ENCODE data around the gene CDHR2. TPM values are rescaled to one million over a fixed set of nuclear protein-coding genes. Genes with fewer than 3 reads are reported as not detected.
"Not testable (repeated sequence)": the region's sequence is repeated elsewhere in the genome, so short reads cannot be mapped to it uniquely, and the experiment has no call there.

Gene CDHR2
- total RNA-seq, 4 donors from 2014 or later = 0.15 TPM; not detected in 3

- peaks cover 0 to 62% (median 10%) of the 10 kb centered on the region in 3 donors for H3K4me1 ChIP-seq
- H3K4me3 ChIP-seq = peak overlapping the region; percentile 41 to 73
- H3K27me3 ChIP-seq = no peaks in the 10 kb centered on the region
- H3K27ac ChIP-seq = peak overlapping the region; percentile 64 to 90 (median 86)
- H3K36me3 ChIP-seq = no peaks in the 10 kb centered on the region
- TF ChIP-seq EP300 (IDR thresholded peaks at IDR 0.05) (no peak), POLR2AphosphoS5 (IDR thresholded peaks at IDR 0.05) (no peak), POLR2A (IDR thresholded peaks at IDR 0.05) (peak; percentile 31 to 58), CTCF (IDR thresholded peaks at IDR 0.05) (no peak)
- peak; percentile 91 for ATAC-seq
- WGBS, 2 donors (ENCODE audit: low coverage in 1 of 2) = 0 to 1% methylated on average over 2 to 23 of the region's 63 CpGs
- no peaks in the 10 kb centered on the region for H3K9me3 ChIP-seq
Observed at GRCh38 chr5:176543428-176544182, 5.5 kb upstream of the CDHR2 start.

- Histone ChIP-seq H3K36me3 (no peaks in the 10 kb centered on the region), H3K9me3 (no peaks in the 10 kb centered on the region), H3K4me1 (peaks cover 0 to 53% (median 10%) of the 10 kb centered on the region in 3 donors), H3K27me3 (no peaks in the 10 kb centered on the region), H3K4me3 (no peak overlapping the region), H3K27ac (no peak overlapping the region)
- 89% methylated on average over 6 of the region's 6 CpGs; no CpG with 5 or more reads in 1 of the 2 donors for WGBS, 2 donors (ENCODE audit: low coverage in 1 of 2)
- ATAC-seq = no peak
- no peak for TF ChIP-seq POLR2A (IDR thresholded peaks at IDR 0.05)
Observed at GRCh38 chr5:176545388-176545736, 3.8 kb upstream of the CDHR2 start.

- Histone ChIP-seq H3K27me3 (no peaks in the 10 kb centered on the region), H3K9me3 (no peaks in the 10 kb centered on the region), H3K4me1 (peaks cover 0 to 53% (median 10%) of the 10 kb centered on the region in 3 donors), H3K4me3 (no peak overlapping the region), H3K27ac (no peak overlapping the region), H3K36me3 (no peaks in the 10 kb centered on the region)
- no peak for ATAC-seq
- 93% methylated on average over 2 of the region's 13 CpGs; no CpG with 5 or more reads in 1 of the 2 donors for WGBS, 2 donors (ENCODE audit: low coverage in 1 of 2)
- TF ChIP-seq POLR2A (IDR thresholded peaks at IDR 0.05) = no peak
- TF ChIP-seq CTCF (IDR thresholded peaks at IDR 0.05) = no peak
- TF ChIP-seq POLR2AphosphoS5 (IDR thresholded peaks at IDR 0.05) = no peak
- no peak for TF ChIP-seq EP300 (IDR thresholded peaks at IDR 0.05)
Observed at GRCh38 chr5:176545737-176546509, 3.2 kb upstream of the CDHR2 start.

GRCh38 chr5:176547802-176548201, 1.3 kb upstream of the CDHR2 start:
- Histone ChIP-seq H3K4me1 (peaks cover 0 to 35% (median 0%) of the 10 kb centered on the region in 3 donors), H3K9me3 (no peaks in the 10 kb centered on the region), H3K36me3 (no peaks in the 10 kb centered on the region), H3K4me3 (no peak overlapping the region), H3K27me3 (peaks cover 4% of the 10 kb centered on the region), H3K27ac (peak overlapping the region in 2 of 4 donors; percentile 11 to 47)
- no peak for ATAC-seq
- no peak for TF ChIP-seq POLR2AphosphoS5 (IDR thresholded peaks at IDR 0.05)
- no peak for TF ChIP-seq POLR2A (IDR thresholded peaks at IDR 0.05)
- WGBS, 2 donors (ENCODE audit: low coverage in 1 of 2) = 57 to 59% methylated on average over 4 to 8 of the region's 8 CpGs

GRCh38 chr5:176549871-176550270, 729 bp downstream of the CDHR2 start:
- Histone ChIP-seq H3K4me3 (no peak overlapping the region), H3K36me3 (no peaks in the 10 kb centered on the region), H3K9me3 (no peaks in the 10 kb centered on the region), H3K27me3 (peaks cover 24% of the 10 kb centered on the region), H3K27ac (no peak overlapping the region), H3K4me1 (peaks cover 0 to 20% (median 0%) of the 10 kb centered on the region in 3 donors)
- no peak for TF ChIP-seq EP300 (IDR thresholded peaks at IDR 0.05)
- WGBS, 2 donors (ENCODE audit: low coverage in 1 of 2) = no CpG with 5 or more reads among the region's 7 CpGs
- ATAC-seq = no peak

- H3K27ac ChIP-seq = no peak overlapping the region
- no peak for ATAC-seq
- WGBS, 2 donors (ENCODE audit: low coverage in 1 of 2) = 76% methylated on average over 5 of the region's 16 CpGs; no CpG with 5 or more reads in 1 of the 2 donors
Observed at GRCh38 chr5:176550275-176550831, 1.2 kb downstream of the CDHR2 start.

GRCh38 chr5:176550937-176551336, 1.8 kb downstream of the CDHR2 start:
- not testable (repeated sequence) for H3K36me3 ChIP-seq, ATAC-seq, H3K27ac ChIP-seq, H3K9me3 ChIP-seq, H3K4me3 ChIP-seq
- Histone ChIP-seq H3K4me1 (peaks cover 0 to 11% (median 0%) of the 10 kb centered on the region in 3 donors), H3K27me3 (peaks cover 25% of the 10 kb centered on the region)
- 93 to 95% methylated on average over 4 to 9 of the region's 11 CpGs for WGBS, 2 donors (ENCODE audit: low coverage in 1 of 2)

More at GRCh38 chr5:176550275-176550831, 1.2 kb downstream of the CDHR2 start:
- Histone ChIP-seq H3K9me3 (no peaks in the 10 kb centered on the region), H3K4me1 (peaks cover 0 to 16% (median 0%) of the 10 kb centered on the region in 3 donors), H3K36me3 (no peaks in the 10 kb centered on the region), H3K27me3 (peaks cover 25% of the 10 kb centered on the region), H3K4me3 (no peak overlapping the region)
- TF ChIP-seq EP300 (IDR thresholded peaks at IDR 0.05) (no peak), POLR2A (IDR thresholded peaks at IDR 0.05) (no peak), POLR2AphosphoS5 (IDR thresholded peaks at IDR 0.05) (no peak), CTCF (IDR thresholded peaks at IDR 0.05) (no peak)
